ENCODE data around the gene DENND1B. TPM values are rescaled to one million over a fixed set of nuclear protein-coding genes. Genes with fewer than 3 reads are reported as not detected.
A peak's percentile ranks its signal among the peaks of the same experiment; 100 is the strongest.

DENND1B gene
- total RNA-seq, 1 experiment from 2014 or later = 20.9 TPM

DNA sequence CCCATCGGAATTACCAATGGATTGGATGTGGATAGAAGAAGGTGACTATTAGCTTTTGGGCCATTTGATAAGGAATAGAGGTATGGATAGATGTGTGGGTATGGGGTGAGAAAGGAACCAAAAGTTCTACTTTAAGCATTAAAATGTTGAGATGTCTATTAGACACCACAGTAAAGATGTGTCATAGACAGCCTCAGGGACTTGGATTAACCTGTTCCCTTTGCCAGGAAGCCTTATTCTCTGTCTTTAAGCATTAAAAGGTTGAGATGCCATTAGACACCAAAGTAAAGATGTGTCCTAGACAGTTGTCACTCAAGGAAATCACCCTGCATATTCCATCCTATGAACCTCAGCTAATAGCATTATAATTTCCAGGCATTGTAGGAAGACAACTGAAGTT lies 11.0 kb upstream of the DENND1B start:
- no peaks in the 10 kb centered on the region for H3K36me3 Mint-ChIP-seq (ENCODE audit: insufficient read depth, unreplicated experiment)
- no peak overlapping the region for H3K27ac Mint-ChIP-seq (ENCODE audit: low read depth, unreplicated experiment)
- no peaks in the 10 kb centered on the region for H3K9me3 Mint-ChIP-seq (ENCODE audit: unreplicated experiment)
- no TSS peak for BruUV-seq (replicated peaks)
- POLR2A ChIA-PET = interaction anchor here (0.5 to 1.3 kb wide), 5 partner anchors 11 to 138 kb away, joined by 3 to 10 read pairs (median 3); partner anchors contain the start of gene DENND1B
- intact Hi-C loops (cut with micrococcal nuclease) = no loop called here
- DNase-seq (ENCODE audit: unreplicated experiment) = no peak
- peaks cover 41% of the 10 kb centered on the region for H3K4me1 Mint-ChIP-seq (ENCODE audit: insufficient read depth, unreplicated experiment)
- CTCF ChIA-PET = interaction anchor here (1.0 to 1.6 kb wide), 4 partner anchors 19 to 138 kb away, joined by 3 to 5 read pairs (median 4); no protein-coding TSS in a partner anchor
- no peak overlapping the region for H3K4me3 Mint-ChIP-seq (ENCODE audit: unreplicated experiment)
- no peaks in the 10 kb centered on the region for H3K27me3 Mint-ChIP-seq (ENCODE audit: insufficient read depth, unreplicated experiment)
- TF ChIP-seq, protein P1, sequence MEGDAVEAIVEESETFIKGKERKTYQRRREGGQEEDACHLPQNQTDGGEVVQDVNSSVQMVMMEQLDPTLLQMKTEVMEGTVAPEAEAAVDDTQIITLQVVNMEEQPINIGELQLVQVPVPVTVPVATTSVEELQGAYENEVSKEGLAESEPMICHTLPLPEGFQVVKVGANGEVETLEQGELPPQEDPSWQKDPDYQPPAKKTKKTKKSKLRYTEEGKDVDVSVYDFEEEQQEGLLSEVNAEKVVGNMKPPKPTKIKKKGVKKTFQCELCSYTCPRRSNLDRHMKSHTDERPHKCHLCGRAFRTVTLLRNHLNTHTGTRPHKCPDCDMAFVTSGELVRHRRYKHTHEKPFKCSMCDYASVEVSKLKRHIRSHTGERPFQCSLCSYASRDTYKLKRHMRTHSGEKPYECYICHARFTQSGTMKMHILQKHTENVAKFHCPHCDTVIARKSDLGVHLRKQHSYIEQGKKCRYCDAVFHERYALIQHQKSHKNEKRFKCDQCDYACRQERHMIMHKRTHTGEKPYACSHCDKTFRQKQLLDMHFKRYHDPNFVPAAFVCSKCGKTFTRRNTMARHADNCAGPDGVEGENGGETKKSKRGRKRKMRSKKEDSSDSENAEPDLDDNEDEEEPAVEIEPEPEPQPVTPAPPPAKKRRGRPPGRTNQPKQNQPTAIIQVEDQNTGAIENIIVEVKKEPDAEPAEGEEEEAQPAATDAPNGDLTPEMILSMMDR (IDR thresholded peaks at IDR 0.05; ENCODE audit: unreplicated experiment) = no peak

DNA sequence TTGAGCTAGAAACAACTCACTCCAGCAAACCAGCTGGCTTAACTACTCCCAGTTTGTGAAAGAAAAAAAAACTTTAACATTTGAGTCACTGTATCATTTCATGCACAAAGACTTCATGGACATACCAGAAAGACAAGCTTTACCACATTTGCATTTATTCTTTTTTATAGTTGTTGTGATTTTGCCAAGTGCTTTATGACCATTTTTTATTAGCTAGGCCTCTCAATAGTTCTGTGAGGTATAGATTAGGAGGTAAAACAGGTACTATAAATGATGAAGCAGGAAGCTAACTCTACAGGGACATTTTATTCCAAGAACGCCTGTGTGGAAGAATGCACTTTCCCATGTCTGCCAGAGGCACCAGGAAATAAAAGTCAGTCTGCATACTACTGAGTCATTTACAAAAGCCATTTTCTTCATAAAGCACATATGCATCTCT lies 8.2 kb upstream of the DENND1B start:
- Mint-ChIP-seq H3K27me3 (ENCODE audit: insufficient read depth, unreplicated experiment) (no peaks in the 10 kb centered on the region), H3K4me1 (ENCODE audit: insufficient read depth, unreplicated experiment) (peaks cover 43% of the 10 kb centered on the region), H3K36me3 (ENCODE audit: insufficient read depth, unreplicated experiment) (no peaks in the 10 kb centered on the region), H3K4me3 (ENCODE audit: unreplicated experiment) (no peak overlapping the region), H3K9me3 (ENCODE audit: unreplicated experiment) (no peaks in the 10 kb centered on the region), H3K27ac (ENCODE audit: low read depth, unreplicated experiment) (peak overlapping the region; percentile 52)
- TF ChIP-seq, protein P1 (IDR thresholded peaks at IDR 0.05; ENCODE audit: unreplicated experiment) = no peak
- DNase-seq (ENCODE audit: unreplicated experiment) = no peak
- ChIA-PET CTCF (interaction anchor here (0.6 to 1.2 kb wide), 6 partner anchors 21 to 898 kb away, joined by 3 to 5 read pairs (median 3); partner anchors contain the start of gene C1orf53), POLR2A (interaction anchor here (0.6 to 1.9 kb wide), 5 partner anchors 23 to 107 kb away, joined by 3 to 5 read pairs (median 3); no protein-coding TSS in a partner anchor)
- no TSS peak for BruUV-seq (replicated peaks)
- intact Hi-C loops (cut with micrococcal nuclease) = loop anchor here (2.0 kb wide), 1 partner anchor 373 kb away; the partner anchor contains the start of gene NEK7

DNA sequence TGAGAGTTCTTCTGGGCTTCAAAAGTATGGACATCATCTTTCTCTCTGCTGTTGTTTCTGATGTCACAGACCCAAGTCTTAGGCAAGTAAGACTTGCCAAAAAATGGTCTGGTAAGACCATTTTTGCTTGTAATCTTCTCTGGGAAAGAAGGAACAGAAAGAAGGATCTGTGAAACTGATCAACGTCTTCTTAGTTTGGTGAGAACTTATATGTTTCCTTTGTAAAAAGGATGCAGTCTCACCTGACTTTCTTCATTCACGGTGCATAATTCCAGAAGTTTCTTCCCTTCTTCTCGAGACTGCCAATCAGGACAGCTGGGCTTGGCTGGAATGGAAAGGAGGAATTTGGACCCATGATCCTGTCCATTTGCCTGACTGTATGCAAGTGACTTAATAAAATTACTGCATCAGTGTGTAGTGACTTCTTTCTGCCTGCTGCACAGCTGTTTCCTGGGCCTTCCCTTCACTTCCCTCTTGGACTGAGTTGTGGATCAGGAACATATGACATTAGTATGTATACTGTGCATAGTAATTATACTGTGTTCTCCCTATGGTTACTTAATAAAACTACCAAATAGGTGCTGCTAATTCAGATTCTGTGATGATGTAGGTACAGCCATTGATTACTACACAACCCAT lies 7.6 kb upstream of the DENND1B start:
- peaks cover 45% of the 10 kb centered on the region for H3K4me1 Mint-ChIP-seq (ENCODE audit: insufficient read depth, unreplicated experiment)
- intact Hi-C loops (cut with micrococcal nuclease) = loop anchor here (2.0 kb wide), 1 partner anchor 374 kb away; the partner anchor contains the start of gene NEK7
- TF ChIP-seq, protein P1 (IDR thresholded peaks at IDR 0.05; ENCODE audit: unreplicated experiment) = no peak
- no peaks in the 10 kb centered on the region for H3K36me3 Mint-ChIP-seq (ENCODE audit: insufficient read depth, unreplicated experiment)
- DNase-seq (ENCODE audit: unreplicated experiment) = no peak
- CTCF ChIA-PET = interaction anchor here (0.6 to 1.2 kb wide), 7 partner anchors 21 to 899 kb away, joined by 3 to 5 read pairs (median 3); partner anchors contain the start of gene C1orf53
- H3K9me3 Mint-ChIP-seq (ENCODE audit: unreplicated experiment) = no peaks in the 10 kb centered on the region
- no peak overlapping the region for H3K4me3 Mint-ChIP-seq (ENCODE audit: unreplicated experiment)
- BruUV-seq (replicated peaks) = no TSS peak
- no peaks in the 10 kb centered on the region for H3K27me3 Mint-ChIP-seq (ENCODE audit: insufficient read depth, unreplicated experiment)
- peak overlapping the region; percentile 52 for H3K27ac Mint-ChIP-seq (ENCODE audit: low read depth, unreplicated experiment)
- POLR2A ChIA-PET = interaction anchor here (0.6 to 1.9 kb wide), 2 partner anchors 22 to 121 kb away, joined by 5 read pairs; no protein-coding TSS in a partner anchor
